ENCODE data around the gene TUBGCP2. TPM values are rescaled to one million over a fixed set of nuclear protein-coding genes. Genes with fewer than 3 reads are reported as not detected.

The TUBGCP2 gene
- total RNA-seq, 3 donors from 2014 or later = 48.1 to 63.4 (median 58.8) TPM

DNA sequence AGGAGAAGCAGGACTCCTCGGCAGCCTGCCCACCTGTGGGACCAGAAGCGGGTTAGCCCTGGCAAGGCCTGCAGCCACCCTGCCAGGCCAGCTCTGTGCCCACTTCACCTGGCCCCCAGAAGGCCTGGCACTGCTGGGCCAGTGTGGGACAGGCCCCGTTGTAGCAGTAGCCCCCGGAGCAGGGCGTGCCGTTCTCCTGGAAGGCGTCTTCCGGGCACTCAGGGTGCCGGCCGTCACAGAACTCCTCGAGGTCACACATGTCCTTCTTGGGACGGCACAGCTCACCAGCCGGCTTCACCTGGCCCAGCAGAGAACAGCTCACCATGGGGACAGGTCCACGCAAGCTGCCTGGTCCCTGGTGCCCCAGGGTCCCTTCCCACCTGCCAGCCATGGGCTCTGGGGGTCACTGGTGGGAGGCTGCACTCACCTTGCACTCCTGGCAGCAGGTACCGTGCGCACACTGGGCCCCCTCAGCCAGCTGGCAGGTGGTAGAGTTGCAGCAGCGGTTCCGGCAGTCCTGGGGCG, 37.8 kb downstream of the TUBGCP2 start:
- intact Hi-C loops (cut with DNase I, micrococcal nuclease) = no loop called here
- Histone ChIP-seq H3K4me3 (no peak overlapping the region), H3K36me3 (ENCODE audit: low read depth) (no peaks in the 10 kb centered on the region), H3K4me1 (ENCODE audit: low read depth) (no peaks in the 10 kb centered on the region), H3K9me3 (no peaks in the 10 kb centered on the region)
- no peak for ATAC-seq
- DNase-seq = no peak
- no peak for TF ChIP-seq CTCF (IDR thresholded peaks at IDR 0.05)

DNA sequence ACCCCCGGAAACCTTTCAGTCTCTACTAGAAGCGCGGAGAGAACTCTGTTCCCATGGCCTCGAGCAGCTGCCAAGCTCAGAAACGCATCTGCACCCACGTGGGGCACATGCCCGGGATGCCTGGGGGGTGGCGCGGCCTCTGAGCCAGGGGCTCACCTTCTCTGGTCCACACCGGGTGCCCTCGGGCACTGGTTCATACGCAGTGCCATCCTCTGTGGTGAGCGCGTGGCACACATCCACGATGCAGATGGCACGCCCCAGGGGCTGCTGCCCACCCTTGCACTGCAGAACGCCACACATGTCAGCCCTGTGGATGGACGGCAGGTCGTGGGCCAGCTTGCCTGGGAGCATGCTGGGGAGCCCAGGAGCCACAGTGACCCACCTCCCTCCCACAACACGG, 38.5 kb downstream of the TUBGCP2 start:
- Histone ChIP-seq H3K36me3 (ENCODE audit: low read depth) (no peaks in the 10 kb centered on the region), H3K9me3 (no peaks in the 10 kb centered on the region), H3K4me1 (ENCODE audit: low read depth) (peaks cover 1% of the 10 kb centered on the region), H3K4me3 (no peak overlapping the region)
- no peak for TF ChIP-seq CTCF (IDR thresholded peaks at IDR 0.05)
- DNase-seq (no peak), ATAC-seq (no peak)
- intact Hi-C loops (cut with DNase I, micrococcal nuclease) = no loop called here

DNA sequence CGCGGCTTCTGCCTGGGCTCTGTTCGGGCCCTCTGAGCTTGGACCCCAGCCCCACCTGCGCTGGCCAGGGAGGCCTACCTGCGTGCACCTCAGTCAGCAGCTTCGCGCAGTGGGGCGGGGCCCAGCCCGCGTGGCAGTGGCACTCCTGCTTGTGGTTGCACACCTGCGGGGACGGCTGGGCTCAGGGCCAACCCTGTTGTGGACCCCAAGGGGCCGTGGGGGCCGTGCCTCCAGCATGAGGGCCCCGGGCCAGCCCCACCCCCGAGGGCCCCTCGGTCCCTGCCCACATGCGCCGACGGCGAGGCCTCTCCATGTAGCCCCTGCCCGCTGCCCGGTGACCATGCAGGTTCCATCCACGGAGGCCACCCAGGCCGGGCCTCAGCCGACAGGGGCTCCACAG, 39.3 kb downstream of the TUBGCP2 start:
- no peak overlapping the region for H3K4me3 ChIP-seq
- DNase-seq (no peak), ATAC-seq (no peak)
- TF ChIP-seq CTCF (IDR thresholded peaks at IDR 0.05) = no peak
- peaks cover 5% of the 10 kb centered on the region for H3K4me1 ChIP-seq (ENCODE audit: low read depth)
- no peaks in the 10 kb centered on the region for H3K9me3 ChIP-seq
- intact Hi-C loops (cut with DNase I, micrococcal nuclease) = no loop called here
- no peaks in the 10 kb centered on the region for H3K36me3 ChIP-seq (ENCODE audit: low read depth)

DNA sequence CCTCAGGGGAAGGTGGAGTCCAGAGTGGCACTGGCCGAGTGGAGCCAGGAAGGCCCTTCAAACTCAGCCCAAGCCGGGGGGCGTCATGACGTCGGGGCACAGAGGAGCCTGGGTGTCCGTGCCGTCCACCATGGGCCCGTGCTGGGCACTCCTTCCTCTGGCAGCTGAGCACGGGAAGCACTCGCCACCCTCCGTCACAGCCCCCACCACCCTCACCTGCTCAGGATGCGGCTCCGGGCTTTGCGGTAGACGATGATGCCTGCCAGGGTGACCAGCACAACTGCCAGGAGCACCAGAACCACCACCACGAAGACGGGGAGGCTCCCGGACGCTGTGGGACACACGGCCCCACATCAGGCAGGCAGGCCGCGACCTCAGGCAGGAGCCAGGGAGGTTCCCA, 40.1 kb downstream of the TUBGCP2 start:
- intact Hi-C loops (cut with DNase I, micrococcal nuclease) = no loop called here
- H3K9me3 ChIP-seq = no peaks in the 10 kb centered on the region
- H3K36me3 ChIP-seq (ENCODE audit: low read depth) = no peaks in the 10 kb centered on the region
- ATAC-seq = no peak
- H3K4me1 ChIP-seq (ENCODE audit: low read depth) = peaks cover 13% of the 10 kb centered on the region
- no peak for DNase-seq
- TF ChIP-seq CTCF (IDR thresholded peaks at IDR 0.05) = no peak
- H3K4me3 ChIP-seq = no peak overlapping the region

DNA sequence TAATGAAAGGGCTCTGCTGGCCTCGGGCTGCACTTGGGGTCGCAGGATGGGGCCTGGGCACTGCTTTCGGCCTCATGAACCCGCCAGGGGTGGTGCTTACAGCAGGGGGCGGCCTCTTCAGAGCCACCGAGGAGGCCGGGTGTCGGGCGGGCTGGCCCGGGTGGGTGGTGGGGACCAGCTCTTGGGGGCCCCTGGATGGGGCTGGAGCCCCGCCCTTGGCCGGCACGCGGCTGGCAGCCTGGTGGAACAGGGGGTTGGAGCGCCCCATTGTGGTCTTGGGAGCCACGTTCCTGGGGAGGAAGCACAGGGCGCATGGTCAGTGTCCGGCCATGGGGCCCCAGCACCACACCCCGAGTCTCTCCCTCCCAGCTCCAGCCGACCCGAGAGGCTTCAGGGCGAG, 40.8 kb downstream of the TUBGCP2 start:
- H3K36me3 ChIP-seq (ENCODE audit: low read depth) = no peaks in the 10 kb centered on the region
- peaks cover 19% of the 10 kb centered on the region for H3K4me1 ChIP-seq (ENCODE audit: low read depth)
- ATAC-seq (no peak), DNase-seq (no peak)
- intact Hi-C loops (cut with DNase I, micrococcal nuclease) = no loop called here
- H3K4me3 ChIP-seq = no peak overlapping the region
- H3K9me3 ChIP-seq = no peaks in the 10 kb centered on the region
- no peak for TF ChIP-seq CTCF (IDR thresholded peaks at IDR 0.05)

DNA sequence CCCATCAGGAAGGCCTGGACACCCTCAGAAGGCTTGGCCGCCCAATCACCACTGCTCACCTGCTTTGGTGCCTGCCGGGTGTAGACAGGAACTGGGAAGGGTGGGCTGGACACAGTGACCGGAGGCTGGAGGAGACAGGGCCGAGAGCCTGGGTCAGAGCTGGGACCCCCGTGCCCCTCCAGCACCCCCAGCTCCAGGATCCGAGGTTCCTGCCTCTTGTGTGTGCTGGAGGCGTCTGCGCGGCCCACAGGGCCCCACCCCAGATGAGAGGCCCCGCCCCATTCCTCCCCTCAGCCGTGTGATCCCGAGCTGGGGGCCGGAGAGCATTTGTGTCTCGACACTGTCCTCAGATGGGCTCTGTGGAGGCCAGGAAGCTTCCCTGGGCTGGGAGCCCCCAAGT, 41.4 kb downstream of the TUBGCP2 start:
- intact Hi-C loops (cut with DNase I, micrococcal nuclease) = no loop called here
- ATAC-seq = no peak
- no peak for DNase-seq
- H3K4me1 ChIP-seq (ENCODE audit: low read depth) = peaks cover 24% of the 10 kb centered on the region
- H3K9me3 ChIP-seq = no peaks in the 10 kb centered on the region
- no peak for TF ChIP-seq CTCF (IDR thresholded peaks at IDR 0.05)
- no peak overlapping the region for H3K4me3 ChIP-seq
- no peaks in the 10 kb centered on the region for H3K36me3 ChIP-seq (ENCODE audit: low read depth)

All from mucosa of descending colon (tissue), 3 donors.